Dermis lymphatic vessel endothelial cell (primary cell): ENCODE measurements around the gene TUBA1A. TPM values are rescaled to one million over a fixed set of nuclear protein-coding genes. Genes with fewer than 3 reads are reported as not detected.

ENCODE experiments used
- total RNA-seq: library from RNA; depleted of rRNA; stranded (reverse); fragments of >200 nt; gene quantifications from 2 replicates; pipeline ENCODE4 v1.2.1, GENCODE V29; 2014

Gene TUBA1A
- 454 and 466 TPM in 2 replicates for total RNA-seq

GRCh38 chr12:49188916-49189367 is at the start of gene TUBA1A:
TSS of gene TUBA1A (minus strand) at chr12:49189080. CDS start at chr12:49188979, 101 bp downstream.

Other genes with a start within 250 kb of the TUBA1A start
- gene ARF3, start 231.6 kb downstream of the TUBA1A start, total RNA-seq: 39.1 and 40.5 TPM in 2 replicates
- gene WNT10B, start 217.3 kb downstream of the TUBA1A start, total RNA-seq: under 0.01 TPM in 2 replicates
- gene WNT1, start 210.8 kb downstream of the TUBA1A start, total RNA-seq: not detected in 2 replicates
- 0.09 and 0.11 TPM in 2 replicates for gene DDN, start 189.7 kb downstream of the TUBA1A start, total RNA-seq
- 39.0 and 44.7 TPM in 2 replicates for gene PRKAG1, start 170.3 kb downstream of the TUBA1A start, total RNA-seq
- 22.3 and 33.5 TPM in 2 replicates for gene KMT2D, start 128.3 kb downstream of the TUBA1A start, total RNA-seq
- gene RHEBL1, start 119.1 kb downstream of the TUBA1A start, total RNA-seq: 0.76 and 1.2 TPM in 2 replicates
- gene DHH, start 94.3 kb downstream of the TUBA1A start, total RNA-seq: 0.26 and 0.33 TPM in 2 replicates
- 75.0 and 82.4 TPM in 2 replicates for gene LMBR1L, start 78.2 kb downstream of the TUBA1A start, total RNA-seq
- gene TUBA1B, start 57.7 kb downstream of the TUBA1A start, total RNA-seq: 428 and 433 TPM in 2 replicates
- 79.7 and 102 TPM in 2 replicates for gene TUBA1C, start 76.0 kb upstream of the TUBA1A start, total RNA-seq
- not detected in 2 replicates for gene PRPH, start 106.1 kb upstream of the TUBA1A start, total RNA-seq
- 1.5 and 2.2 TPM in 2 replicates for gene TROAP, start 134.2 kb upstream of the TUBA1A start, total RNA-seq
- gene C1QL4, start 148.1 kb upstream of the TUBA1A start, total RNA-seq: not detected in 2 replicates
- gene DNAJC22, start 157.8 kb upstream of the TUBA1A start, total RNA-seq: 0.22 and 0.52 TPM in 2 replicates
- 12.1 and 16.4 TPM in 2 replicates for gene SPATS2, start 178.4 kb upstream of the TUBA1A start, total RNA-seq